GM12865 (cell line): ENCODE measurements around the gene TAS2R5.
A peak's percentile ranks its signal among the peaks of the same experiment; 100 is the strongest.
"Not testable (repeated sequence)": the region's sequence is repeated elsewhere in the genome, so short reads cannot be mapped to it uniquely, and the experiment has no call there.

Experiments
- DNase-seq: peaks from one replicate; pipeline ENCODE4 v3.0.0; 2010; ENCODE audit warnings: low read depth
- H3K4me3 ChIP-seq: 2 replicates; pipeline ENCODE4 v1.5.1; 2011; ENCODE audit warnings: mild to moderate bottlenecking, low read depth, low read length, control low read depth
- CTCF ChIP-seq: IDR thresholded peaks from 2 replicates; pipeline ENCODE4 v1.5.1; 2011; ENCODE audit warnings: low read length, control low read depth, low read depth, inconsistent platforms; ENCODE audit not compliant: insufficient read depth; ENCODE audit errors: missing control alignments

TAS2R5 gene, protein sequence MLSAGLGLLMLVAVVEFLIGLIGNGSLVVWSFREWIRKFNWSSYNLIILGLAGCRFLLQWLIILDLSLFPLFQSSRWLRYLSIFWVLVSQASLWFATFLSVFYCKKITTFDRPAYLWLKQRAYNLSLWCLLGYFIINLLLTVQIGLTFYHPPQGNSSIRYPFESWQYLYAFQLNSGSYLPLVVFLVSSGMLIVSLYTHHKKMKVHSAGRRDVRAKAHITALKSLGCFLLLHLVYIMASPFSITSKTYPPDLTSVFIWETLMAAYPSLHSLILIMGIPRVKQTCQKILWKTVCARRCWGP

GRCh38 chr7:141789917-141790316, at the start of gene TAS2R5:
Gene TAS2R5, plus strand, starts transcription at chr7:141790217. Its CDS starts 145 bp downstream, at chr7:141790362.
- no peak within 1 kb of the TSS for H3K4me3 ChIP-seq

GRCh38 chr7:141742229-141742628, 47.8 kb upstream of the TAS2R5 start:
- no peak for TF ChIP-seq CTCF
- DNase-seq, result no peak
- no peak overlapping the region for H3K4me3 ChIP-seq

More at GRCh38 chr7:141789917-141790316, at the start of gene TAS2R5:
- DNase-seq, result no peak
- TF ChIP-seq CTCF, result no peak

DNA sequence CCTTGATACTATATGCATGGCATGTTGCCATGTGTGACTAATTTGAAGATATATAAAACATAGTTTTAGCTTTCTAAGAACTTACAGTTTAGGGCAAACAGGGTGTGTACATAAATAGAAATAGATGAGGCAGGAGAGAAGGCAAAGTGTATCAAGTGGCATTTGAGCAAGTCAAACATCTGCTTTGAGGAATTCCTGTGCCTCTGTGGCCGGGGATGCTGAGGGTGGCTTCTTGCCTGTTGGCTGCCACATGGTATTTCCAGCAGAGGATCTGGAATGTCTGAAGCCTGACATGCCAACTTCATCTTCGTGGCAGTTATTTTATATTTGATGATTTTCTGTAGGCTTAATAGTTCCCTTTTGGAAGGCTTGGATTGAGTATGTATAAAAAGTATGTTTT, 45.9 kb upstream of the TAS2R5 start:
- no peak for TF ChIP-seq CTCF
- no peak for DNase-seq
- no peak overlapping the region for H3K4me3 ChIP-seq

DNA sequence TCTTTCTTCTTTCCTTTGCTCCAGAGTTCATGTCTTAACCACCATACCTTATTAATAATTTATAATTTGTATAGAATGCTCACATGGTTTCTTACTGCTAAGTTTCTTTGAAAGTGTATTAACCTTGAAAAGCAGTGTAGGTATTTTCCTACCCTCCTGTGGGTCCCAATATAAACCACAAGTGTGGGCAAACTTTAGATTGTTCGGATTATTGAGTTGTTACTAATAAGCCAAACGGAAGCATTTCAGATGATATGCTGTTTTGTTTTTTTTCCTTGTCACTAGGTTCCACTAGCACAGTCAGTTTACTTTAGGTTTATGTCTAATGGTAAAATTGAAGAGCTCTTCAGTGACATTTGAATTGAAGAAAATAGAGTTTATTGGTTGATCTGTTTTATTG, 41.6 kb upstream of the TAS2R5 start:
- DNase-seq, result no peak
- no peak for TF ChIP-seq CTCF

GRCh38 chr7:141751904-141752303, 38.1 kb upstream of the TAS2R5 start:
- not testable (repeated sequence) for H3K4me3 ChIP-seq, DNase-seq

More for the DNA sequence above, 41.6 kb upstream of the TAS2R5 start:
- H3K4me3 ChIP-seq, result no peak overlapping the region

- H3K4me3 ChIP-seq, result no peak overlapping the region
- DNase-seq, result no peak
- TF ChIP-seq CTCF, result peak; percentile 15
Observed at GRCh38 chr7:141752634-141753033, 37.4 kb upstream of the TAS2R5 start.

DNA sequence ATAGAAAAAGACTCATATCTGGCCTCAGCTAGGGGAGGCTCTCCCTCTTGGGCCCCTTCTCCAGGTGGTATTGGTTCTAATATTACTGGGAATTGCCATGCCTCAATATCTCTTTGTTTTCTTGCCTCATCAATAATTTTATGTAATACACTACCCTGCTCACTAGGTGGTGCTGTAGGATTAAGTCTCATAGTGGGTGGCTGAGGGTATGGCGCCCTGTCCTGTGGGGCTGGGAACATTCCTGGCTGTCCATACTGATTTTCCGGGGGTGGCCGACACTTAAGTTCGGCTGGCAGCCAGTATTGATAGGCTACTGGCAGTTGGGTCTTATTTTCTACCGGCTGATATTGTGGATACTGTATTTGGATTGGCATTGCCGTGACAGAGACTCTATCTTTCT, 35.1 kb upstream of the TAS2R5 start:
- H3K4me3 ChIP-seq, result no peak overlapping the region
- TF ChIP-seq CTCF, result peak; percentile 46
- DNase-seq, result peak; percentile 32

- H3K4me3 ChIP-seq, result no peak within 1 kb of the TSS
- no peak for TF ChIP-seq CTCF
- no peak for DNase-seq
Observed at GRCh38 chr7:141763797-141764196, 26.2 kb upstream of the TAS2R5 start, which contains the start of gene TAS2R3. Gene TAS2R3, plus strand, starts transcription at chr7:141764097. Its CDS starts 62 bp downstream, at chr7:141764159.

GRCh38 chr7:141770083-141770583, 19.9 kb upstream of the TAS2R5 start:
- DNase-seq, H3K4me3 ChIP-seq: not testable (repeated sequence)
